ENCODE measurements around the gene GH1.

GH1 gene

GRCh38 chr17:63944736-63945499 lies 26.3 kb upstream of the GH1 start:
- no peak for DNase-seq

DNA sequence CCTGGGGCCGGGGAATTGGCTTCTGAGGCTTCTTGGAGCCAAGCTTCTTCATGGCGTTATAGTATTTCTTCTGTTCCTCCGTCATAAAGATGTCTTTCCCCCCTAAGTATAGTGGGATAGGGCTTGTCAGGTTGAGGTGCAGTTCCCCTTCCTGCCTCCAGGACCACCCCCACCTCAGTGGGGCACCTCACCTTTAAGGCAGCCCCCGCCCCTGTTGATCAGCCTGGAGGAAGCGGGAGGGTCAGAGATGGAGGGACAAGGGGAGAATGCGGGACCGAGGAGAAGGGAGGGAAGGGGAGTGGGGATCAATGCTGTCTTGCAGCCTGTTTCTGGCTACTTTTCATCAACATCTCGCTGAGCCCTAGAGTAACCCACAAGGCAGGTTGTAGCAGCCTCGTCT lies 25.1 kb upstream of the GH1 start:
- no peak for DNase-seq

DNA sequence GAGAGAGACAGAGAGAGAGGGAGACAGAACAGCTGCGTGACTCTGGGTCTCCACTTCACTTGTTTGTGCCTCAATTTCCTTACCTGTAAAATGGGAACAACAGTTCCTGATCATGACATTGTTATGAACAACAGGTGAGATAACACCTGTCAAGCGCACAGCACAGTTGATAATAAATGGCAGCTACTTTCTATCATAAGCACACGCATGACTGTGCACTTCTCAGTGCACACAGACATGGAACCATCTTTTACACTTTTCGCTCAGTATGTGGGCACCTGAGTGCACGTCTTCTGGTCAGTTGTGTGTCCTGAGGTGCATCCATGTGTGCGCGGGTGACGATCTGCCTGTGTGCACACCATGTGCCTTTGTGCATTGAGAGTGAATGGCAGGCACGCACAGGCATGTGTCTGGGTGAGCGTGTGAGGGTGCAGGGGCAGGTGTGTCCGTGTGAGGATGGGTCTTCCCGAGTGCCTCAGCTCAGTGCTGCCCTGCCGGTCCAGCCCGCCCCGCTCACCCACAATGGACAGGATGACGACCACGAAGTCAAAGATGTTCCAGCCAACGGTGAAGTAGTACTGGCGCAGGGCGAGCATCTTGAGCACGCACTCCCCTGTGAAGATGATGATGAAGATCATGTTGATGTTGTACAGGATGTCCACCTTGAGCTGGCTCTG lies 23.8 kb upstream of the GH1 start:
- DNase-seq = no peak

DNA sequence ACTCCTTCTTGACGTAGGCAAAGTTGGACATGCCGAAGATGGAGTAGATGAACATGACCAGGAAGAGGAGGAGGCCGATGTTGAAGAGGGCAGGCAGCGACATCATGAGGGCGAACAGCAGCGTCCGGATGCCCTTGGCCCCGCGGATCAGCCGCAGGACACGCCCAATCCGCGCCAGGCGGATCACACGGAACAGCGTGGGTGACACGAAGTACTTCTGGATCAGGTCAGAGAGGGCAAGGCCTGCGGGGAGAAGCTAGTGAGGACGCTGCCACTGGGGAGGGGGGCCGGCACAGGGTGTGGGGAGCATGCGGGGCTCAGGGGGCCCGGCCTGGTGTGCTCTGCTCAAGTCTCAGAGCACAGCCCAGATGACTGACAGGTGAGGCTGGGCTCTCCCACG lies 23.1 kb upstream of the GH1 start:
- DNase-seq = no peak

DNA sequence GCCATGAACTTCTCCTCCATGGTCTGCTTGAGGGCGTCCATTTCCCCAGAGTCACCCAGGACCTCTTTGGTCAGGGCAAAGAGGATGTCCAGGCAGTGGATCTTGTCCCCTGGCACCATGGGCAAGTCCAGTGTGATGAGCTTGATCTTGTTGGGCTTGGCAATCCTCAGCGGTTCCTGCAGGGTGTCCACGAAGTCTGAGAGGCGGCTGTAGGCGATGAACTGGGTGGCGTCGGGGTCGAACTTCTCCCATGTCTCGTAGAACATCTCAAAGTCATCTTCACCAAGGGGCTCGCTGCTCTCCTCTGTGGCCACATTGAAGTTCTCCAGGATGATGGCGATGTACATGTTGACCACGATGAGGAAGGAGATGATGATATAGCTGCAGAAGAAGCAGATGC lies 22.5 kb upstream of the GH1 start:
- DNase-seq = no peak

DNA sequence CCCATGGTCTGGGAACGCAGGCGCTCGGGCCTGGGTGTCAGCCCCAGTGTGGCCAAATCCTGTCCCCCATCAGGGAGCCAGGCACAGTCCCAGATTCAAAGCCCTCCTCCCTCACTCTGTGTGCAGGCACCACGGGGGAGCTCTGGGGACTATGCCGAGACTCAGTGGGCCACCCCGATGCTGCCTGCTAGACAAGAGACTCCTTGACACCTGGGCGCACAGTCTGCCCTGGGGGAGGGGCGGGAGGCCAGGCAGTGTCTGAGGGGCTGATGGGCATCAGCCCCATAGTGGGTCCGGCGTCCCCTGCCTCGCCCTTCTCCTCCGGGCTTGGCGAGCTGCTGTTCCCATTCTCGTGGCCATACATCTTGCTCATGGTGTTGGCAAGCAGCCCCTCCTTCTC lies 21.9 kb upstream of the GH1 start:
- no peak for DNase-seq

DNA sequence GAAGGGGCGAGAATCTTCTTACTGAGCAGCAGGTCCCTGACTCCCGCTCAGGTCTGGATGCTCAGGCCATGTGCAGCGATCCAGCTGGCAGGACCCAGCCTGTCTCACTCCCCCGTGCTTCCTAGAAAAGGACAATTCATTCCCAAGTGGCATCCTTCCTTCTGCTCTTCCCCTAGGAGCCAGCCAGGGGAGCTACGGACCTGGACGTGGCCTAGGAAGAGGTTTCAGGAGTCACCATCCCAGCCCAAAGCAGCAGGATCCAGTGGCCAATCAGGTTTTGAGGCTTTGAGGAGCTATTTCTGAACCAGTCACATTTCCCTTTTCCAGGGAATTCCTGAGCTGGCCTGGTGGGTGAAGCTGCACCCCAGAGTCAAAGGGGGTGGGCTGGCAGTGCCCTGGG lies 21.2 kb upstream of the GH1 start:
- no peak for DNase-seq

DNA sequence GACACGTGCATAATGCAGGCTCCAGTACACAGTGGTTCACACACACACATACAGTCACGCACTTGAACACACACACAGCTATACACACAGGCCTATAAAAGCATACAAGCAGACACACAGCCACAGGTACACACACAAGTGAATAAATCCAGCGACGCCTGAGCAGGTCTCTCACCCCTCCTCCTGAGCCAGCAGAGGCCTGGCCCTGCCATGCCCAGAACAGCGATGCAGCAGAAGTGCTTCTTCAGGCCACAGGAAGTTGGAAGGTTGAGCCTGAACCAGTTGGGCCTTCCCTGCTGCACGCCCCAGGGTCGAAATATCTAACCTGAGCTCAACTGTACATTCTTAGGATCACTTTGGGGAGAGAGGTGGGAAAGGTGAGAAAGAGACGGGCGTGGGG lies 20.8 kb upstream of the GH1 start:
- DNase-seq = no peak

GRCh38 chr17:63937920-63938319 lies 19.3 kb upstream of the GH1 start:
- no peak for DNase-seq

GRCh38 chr17:63937319-63937718 lies 18.7 kb upstream of the GH1 start:
- DNase-seq = no peak

- DNase-seq = no peak
Observed at GRCh38 chr17:63934183-63935112, 15.8 kb upstream of the GH1 start.

DNA sequence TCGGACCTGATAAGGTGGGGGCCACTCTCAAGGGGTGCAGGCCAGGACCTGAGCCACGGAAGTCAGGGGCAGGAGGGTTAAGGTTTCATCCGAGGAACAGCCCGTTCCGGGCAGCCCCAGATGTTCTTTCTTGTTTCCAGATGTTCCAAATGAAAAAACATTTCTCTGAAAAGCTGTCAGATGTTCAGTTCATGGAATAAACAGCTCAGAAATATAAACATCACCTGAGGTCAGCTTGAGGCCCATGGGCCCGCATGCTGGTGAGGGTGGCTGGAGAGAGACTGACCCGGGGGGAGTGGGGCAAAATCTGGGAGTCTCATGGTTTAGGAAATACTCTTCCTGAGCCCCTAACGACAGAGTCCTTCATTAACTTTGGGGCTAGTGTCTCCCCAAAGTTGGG lies 15.0 kb upstream of the GH1 start:
- no peak for DNase-seq

DNA sequence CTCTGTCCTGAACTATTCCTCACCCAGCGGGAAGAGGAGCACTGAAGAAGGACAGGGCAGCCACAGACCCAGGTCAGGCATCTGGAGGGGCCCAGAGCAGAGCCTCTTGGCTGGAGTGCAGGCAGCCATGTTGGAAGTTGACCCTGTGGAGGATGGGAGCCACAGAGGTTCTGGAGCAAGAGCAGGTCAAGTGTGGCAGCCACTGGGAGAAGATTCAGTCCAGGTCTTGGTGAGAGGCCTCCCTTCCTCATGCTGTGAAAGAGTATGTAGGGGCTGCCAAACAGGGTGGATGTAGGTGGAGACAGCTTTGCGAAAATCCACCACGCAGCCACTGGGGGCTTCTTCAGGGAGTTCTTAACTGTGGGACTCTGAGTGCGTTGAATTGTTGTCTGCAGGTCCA lies 14.1 kb upstream of the GH1 start:
- DNase-seq = no peak

DNA sequence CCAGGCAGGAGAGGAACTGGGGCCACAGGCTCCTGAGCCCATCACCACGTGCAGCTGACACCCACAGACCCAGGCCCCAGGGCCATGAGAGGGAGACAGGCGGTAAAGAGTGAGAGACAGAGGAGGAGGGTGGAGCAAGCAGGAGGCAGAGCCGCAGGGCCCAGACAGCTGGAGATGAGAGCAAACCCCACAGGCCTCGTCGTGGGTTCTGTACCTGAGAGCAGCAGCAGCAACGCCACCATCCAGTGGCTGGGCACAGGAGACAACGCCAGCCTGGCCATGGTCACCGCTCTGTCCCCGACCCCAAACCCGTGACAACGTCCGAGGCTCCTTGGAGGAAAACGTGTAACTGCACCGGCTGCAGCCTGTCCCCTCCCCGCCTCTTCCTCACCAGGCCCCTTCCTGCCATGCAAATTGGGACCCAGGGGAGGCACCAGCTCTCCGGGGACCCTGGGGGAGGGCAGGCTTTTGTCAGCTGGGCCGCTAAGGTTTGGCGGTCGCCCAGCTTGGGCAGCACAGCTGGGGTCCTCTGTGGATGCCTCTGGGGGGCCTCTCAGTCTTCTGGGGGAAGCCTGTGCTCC lies 13.4 kb upstream of the GH1 start, which contains the start of gene CD79B:
TSS of gene CD79B (minus strand) at position 351 of the 581 bp plus-strand sequence. CDS start at position 281, 70 bp downstream.
- DNase-seq = no peak

DNA sequence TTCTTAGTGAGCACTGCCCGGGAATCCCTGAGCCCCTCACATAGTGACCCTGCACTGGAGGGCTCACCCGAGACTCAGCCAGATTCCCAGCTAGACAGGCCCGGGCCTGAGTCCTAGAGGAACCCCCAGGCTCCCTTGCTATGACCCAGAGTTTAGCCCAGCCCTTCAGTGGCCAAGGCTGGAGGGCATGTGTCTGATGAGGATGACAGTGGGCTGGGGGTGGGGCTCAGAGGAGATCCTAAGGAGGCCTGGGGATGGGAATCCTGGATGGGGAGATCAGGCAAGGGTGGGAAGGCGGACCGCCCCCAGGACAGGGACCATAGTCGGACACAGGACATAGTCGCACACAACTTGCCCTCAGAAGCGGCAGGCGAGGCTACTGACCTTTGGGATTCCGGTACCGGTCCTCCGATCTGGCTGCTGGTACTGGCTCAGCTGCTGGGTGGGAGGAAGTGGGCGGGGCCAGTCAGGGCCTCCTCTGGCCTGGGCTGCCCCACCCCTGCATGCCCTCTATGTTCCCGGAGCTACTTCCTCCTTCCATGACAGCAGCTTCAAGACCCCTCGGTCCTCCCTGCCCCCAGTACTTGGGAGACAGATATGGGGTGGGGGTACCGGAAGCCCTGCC lies 12.4 kb upstream of the GH1 start:
- peak; percentile 57 for DNase-seq

DNA sequence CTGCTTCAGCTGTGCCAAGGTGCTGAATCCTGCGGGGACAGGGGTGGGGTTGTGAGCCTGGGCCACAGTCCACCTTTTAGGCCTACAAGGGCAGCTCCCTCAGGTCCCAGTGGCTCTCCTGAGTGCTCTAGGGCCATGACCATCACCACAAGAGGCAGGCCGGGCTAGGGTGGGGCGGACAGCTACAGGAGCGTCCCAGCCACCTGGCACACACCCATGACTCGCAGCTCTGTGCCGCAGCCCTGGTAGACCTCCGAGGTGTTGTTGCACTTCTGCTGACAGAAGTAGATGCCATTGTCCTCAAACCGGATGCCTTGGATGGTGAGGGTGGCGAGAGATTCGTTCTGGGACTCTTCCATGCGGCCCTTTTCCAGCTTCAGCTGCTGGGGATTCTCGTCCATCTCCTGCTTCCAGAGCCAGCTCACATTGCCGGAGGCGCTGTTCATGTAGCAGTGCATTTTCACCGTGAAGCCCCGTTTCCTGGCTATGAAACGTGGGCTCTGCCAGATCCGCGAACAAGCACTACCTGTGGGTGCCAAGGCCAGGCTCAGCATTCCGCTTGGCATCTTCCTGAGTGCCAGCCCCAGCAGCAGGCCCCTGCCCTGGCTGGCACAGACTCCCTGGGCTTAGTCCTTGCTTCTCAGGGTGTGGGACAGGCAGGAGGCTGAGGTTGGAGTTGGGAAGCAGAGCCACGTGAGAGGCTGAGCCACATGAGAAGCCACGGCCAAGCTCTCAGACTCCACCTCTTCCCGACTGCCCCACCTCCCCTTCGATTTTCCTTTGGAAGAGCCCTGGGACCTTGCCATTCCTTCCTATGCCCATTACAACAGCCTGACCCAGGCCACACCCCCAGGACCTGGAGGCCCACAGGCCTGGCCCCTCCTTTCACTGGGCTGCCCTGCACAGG lies 11.5 kb upstream of the GH1 start:
- no peak for DNase-seq

- DNase-seq = no peak
Observed at GRCh38 chr17:63928966-63929695, 10.5 kb upstream of the GH1 start.

GRCh38 chr17:63928172-63928666 lies 9.6 kb upstream of the GH1 start:
- no peak for DNase-seq

DNA sequence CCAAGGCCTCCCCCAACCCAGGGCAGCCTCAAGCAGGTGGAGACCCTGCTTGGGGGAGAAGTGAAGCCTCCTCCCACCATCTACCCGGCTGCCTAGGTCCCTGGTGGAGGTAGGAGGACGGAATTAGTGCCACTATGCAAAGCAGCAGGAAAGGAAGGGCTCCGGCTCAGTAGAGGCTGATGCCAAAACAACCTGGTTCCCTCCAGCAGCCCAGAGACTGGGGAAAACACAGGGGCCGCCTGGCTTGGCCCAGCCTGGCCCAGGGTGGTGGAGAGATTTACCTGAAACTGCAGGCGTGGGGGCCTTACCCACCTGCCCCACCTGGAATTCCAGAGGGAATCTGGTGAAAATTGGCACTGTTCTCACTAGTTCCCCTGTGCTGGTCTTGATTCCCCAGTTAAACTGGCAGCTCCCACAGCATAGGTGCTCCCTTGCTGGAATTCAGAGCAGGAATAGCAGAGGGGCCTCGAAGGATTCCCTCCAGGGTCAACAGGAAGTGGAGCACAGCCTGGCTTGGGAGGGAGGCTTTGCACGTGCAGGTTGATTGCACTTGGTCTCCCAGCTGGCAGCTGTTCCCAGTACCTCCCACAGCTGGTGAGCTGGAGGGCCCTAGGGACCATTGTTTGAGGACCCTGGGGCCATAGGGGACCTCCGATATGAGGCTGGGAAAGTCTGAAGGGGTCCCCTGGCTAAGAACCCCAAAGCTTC lies 9.0 kb upstream of the GH1 start:
- no peak for DNase-seq

GRCh38 chr17:63926164-63926563 lies 7.5 kb upstream of the GH1 start:
- no peak for DNase-seq

All from CD4-positive, alpha-beta T cell treated with Interleukin-4 for 4 hours (primary cell).